Fibroblast of lung (primary cell): ENCODE measurements around the gene ZNF552.

Experiments
- CTCF ChIP-seq, 2 donors: IDR thresholded peaks in 1 of 2; conservative IDR thresholded peaks in 1 of 2; 1 replicate in 1 of 2; 2 replicates in 1 of 2; pipeline ENCODE4 v1.5.1; 2011 to 2012; ENCODE audit warnings: low read length in 2 of 2, control low read depth in 1 of 2, inconsistent platforms in 1 of 2, low read depth in 1 of 2, mild to moderate bottlenecking in 1 of 2
- EZH2 ChIP-seq: IDR thresholded peaks from 2 replicates; pipeline ENCODE4 v1.5.1; 2012; ENCODE audit warnings: low read length, control low read depth, mild to moderate bottlenecking; ENCODE audit errors: missing control alignments

- no peak for TF ChIP-seq CTCF (conservative IDR thresholded peaks at IDR 0.05 in 1 of 2, IDR thresholded peaks at IDR 0.05 in 1 of 2; ENCODE audit: low read depth in 1 of 2, low read length in 2 of 2)
- no peak for TF ChIP-seq EZH2
Observed at GRCh38 chr19:57778336-57778735, 36.4 kb downstream of the ZNF552 start.
